Endothelial cell of umbilical vein (primary cell): Measurements from ENCODE around the gene STARD3NL. TPM values are rescaled to one million over a fixed set of nuclear protein-coding genes. Genes with fewer than 3 reads are reported as not detected.

ENCODE experiments used
- BruUV-seq: library from RNA; stranded (reverse); fragments of 400-500 nt; replicated peaks from 2 replicates; lab custom pipeline; 2021; lab: Mats Ljungman, UMichigan
- CTCF ChIA-PET: fragments of 300-600, 350-600 bp; sonication (Branson Sonifier 250); formaldehyde crosslinking; loops from one replicate; lab custom pipeline; 2021; ENCODE audit warnings: antibody characterized with exemption, inconsistent platforms; lab: Charles Lee
- POLR2A ChIA-PET: fragments of 300-600, 350-600 bp; sonication (Branson Sonifier 250); formaldehyde crosslinking; loops from one replicate; lab custom pipeline; 2021; ENCODE audit warnings: antibody characterized with exemption, inconsistent platforms; lab: Charles Lee
- DNase-seq: peaks from one replicate; pipeline ENCODE4 v3.0.0-alpha.2; 2011; ENCODE audit warnings: low read depth, low spot score
- FAIRE-seq: peaks from 2 replicates; lab custom pipeline; 2011; peaks lifted over from hg19 to GRCh38; lab: Jason Lieb, UNC
- H2AFZ ChIP-seq: 2 replicates; pipeline ENCODE4 v1.6.0; 2012; ENCODE audit warnings: low read depth, low read length, control low read depth, inconsistent platforms
- H3K27ac ChIP-seq: 2 replicates; pipeline ENCODE4 v1.5.1; 2011; ENCODE audit warnings: low read depth, mild to moderate bottlenecking, control low read depth, low read length, moderate library complexity; ENCODE audit not compliant: insufficient read depth
- H3K27me3 ChIP-seq, 2 experiments: 2 replicates each; pipeline versions ENCODE4 v1.6.0 to v1.6.1; 2011; ENCODE audit warnings: low read length in 2 of 2, mixed read lengths in 1 of 2; ENCODE audit not compliant: control insufficient read depth in 2 of 2, insufficient read depth in 2 of 2
- H3K36me3 ChIP-seq, 2 experiments: 2 replicates in 1 of 2; 3 replicates in 1 of 2; pipeline ENCODE4 v1.5.1; 2011; ENCODE audit warnings: low read length in 2 of 2, mild to moderate bottlenecking in 1 of 2, moderate library complexity in 1 of 2; ENCODE audit not compliant: control insufficient read depth in 2 of 2, insufficient read depth in 2 of 2; ENCODE audit errors: extremely low read depth in 1 of 2
- H3K4me1 ChIP-seq: 3 replicates; pipeline ENCODE4 v1.5.1; 2011; ENCODE audit warnings: mild to moderate bottlenecking, low read length; ENCODE audit not compliant: control insufficient read depth, insufficient read depth; ENCODE audit errors: extremely low read depth
- H3K4me2 ChIP-seq: 2 replicates; pipeline ENCODE4 v1.6.1; 2011; ENCODE audit warnings: low read length, control low read depth, mixed read lengths; ENCODE audit not compliant: insufficient read depth
- H3K4me3 ChIP-seq, 3 experiments: fragments of 200-600 bp in 1 of 3; sonication (generic), shearing (Covaris generic) in 1 of 3; replicated peaks in 1 of 3; 2 replicates each; pipeline ENCODE4 v1.5.1; 2011 to 2016; ENCODE audit warnings: control low read depth in 3 of 3, low read length in 3 of 3, mild to moderate bottlenecking in 2 of 3, inconsistent platforms in 1 of 3, low read depth in 1 of 3, moderate library complexity in 1 of 3; ENCODE audit not compliant: insufficient read depth in 1 of 3
- H3K79me2 ChIP-seq: 2 replicates; pipeline ENCODE4 v1.6.0; 2012; ENCODE audit warnings: low read length, inconsistent platforms; ENCODE audit not compliant: control insufficient read depth, insufficient read depth
- H3K9ac ChIP-seq: replicated peaks from 2 replicates; pipeline ENCODE3; 2011; ENCODE audit warnings: low read length, control low read depth; ENCODE audit not compliant: insufficient read depth; ENCODE audit errors: extremely low read depth
- H3K9me1 ChIP-seq: replicated peaks from 3 replicates; pipeline ENCODE4 v1.6.0; 2011; ENCODE audit warnings: mild to moderate bottlenecking, low read length; ENCODE audit not compliant: control insufficient read depth, insufficient read depth; ENCODE audit errors: extremely low read depth
- H3K9me3 ChIP-seq: replicated peaks from 2 replicates; pipeline ENCODE4 v1.5.1; 2012; ENCODE audit warnings: low read length, inconsistent platforms; ENCODE audit not compliant: control insufficient read depth, insufficient read depth
- H4K20me1 ChIP-seq: replicated peaks from 2 replicates; pipeline ENCODE3; 2011; ENCODE audit warnings: mild to moderate bottlenecking, low read length; ENCODE audit not compliant: control insufficient read depth, insufficient read depth; ENCODE audit errors: extremely low read depth
- CTCF ChIP-seq, 2 donors: IDR thresholded peaks; 1 replicate in 1 of 2; 2 replicates in 1 of 2; pipeline ENCODE4 v1.5.1; 2011; ENCODE audit warnings: low read length in 2 of 2, mild to moderate bottlenecking in 2 of 2, moderate library complexity in 2 of 2, control low read depth in 1 of 2, inconsistent platforms in 1 of 2, low read depth in 1 of 2; ENCODE audit not compliant: insufficient read depth in 1 of 2; ENCODE audit errors: extremely low read depth in 1 of 2
- EZH2 ChIP-seq: IDR thresholded peaks from 2 replicates; pipeline ENCODE4 v1.6.1; 2012; ENCODE audit warnings: borderline replicate concordance, low read depth, mild to moderate bottlenecking, moderate library complexity, low read length, inconsistent platforms; ENCODE audit not compliant: severe bottlenecking
- FOS ChIP-seq: IDR thresholded peaks from 2 replicates; pipeline ENCODE4 v1.6.1; 2011; ENCODE audit warnings: mild to moderate bottlenecking, low read length, moderate library complexity, borderline replicate concordance; ENCODE audit not compliant: insufficient read depth
- GATA2 ChIP-seq: IDR thresholded peaks from 2 replicates; pipeline ENCODE4 v1.7.0; 2011; ENCODE audit warnings: low read depth, mild to moderate bottlenecking, moderate library complexity, mixed read lengths, low read length; ENCODE audit not compliant: insufficient read length, insufficient read depth
- JUN ChIP-seq: IDR thresholded peaks from 2 replicates; pipeline ENCODE4 v1.6.1; 2011; ENCODE audit warnings: borderline replicate concordance, low read depth; ENCODE audit not compliant: insufficient read length, insufficient read depth
- MAX ChIP-seq: IDR thresholded peaks from 2 replicates; pipeline ENCODE4 v1.6.1; 2011; ENCODE audit not compliant: insufficient read depth, insufficient read length
- MYC ChIP-seq: IDR thresholded peaks from one replicate; pipeline ENCODE4 v1.6.1; 2011; ENCODE audit warnings: mild to moderate bottlenecking, low read depth, low read length
- POLR2A ChIP-seq: IDR thresholded peaks from 2 replicates; pipeline ENCODE4 v1.6.1; 2012; ENCODE audit warnings: low read depth, mild to moderate bottlenecking, control low read depth, low read length
- POLR2AphosphoS5 ChIP-seq: IDR thresholded peaks from 2 replicates; pipeline ENCODE4 v1.6.1; 2012; ENCODE audit warnings: low read depth, mild to moderate bottlenecking, control low read depth, low read length, moderate library complexity; ENCODE audit not compliant: insufficient read depth
- dilution Hi-C: fragments of 300-500 bp; cut with MboI; formaldehyde crosslinking; loops from one replicate; pipeline ENCODE4 v1.15.0; 2019; ENCODE audit warnings: low sequenced_read_pairs; ENCODE audit not compliant: extremely low pct_ligation_motif_present
- intact Hi-C: fragments of 100-400 bp; cut with micrococcal nuclease; formaldehyde crosslinking; loops from one replicate; pipeline ENCODE4 v1.10.0; 2022
- polyA plus RNA-seq, 4 experiments: library from polyadenylated mRNA; depleted of rRNA in 3 of 4; stranded (reverse) in 3 of 4; unstranded in 1 of 4; fragments of >200 nt; gene quantifications; 2 replicates each; pipeline versions ENCODE4 v1.2.1 to v1.2.3, GENCODE V29; 2011 to 2012; ENCODE audit warnings: missing spikeins in 1 of 4
- total RNA-seq: library from RNA; stranded (reverse); gene quantifications from 2 replicates; pipeline ENCODE4 v1.2.3, GENCODE V29; 2021

The STARD3NL gene
- total and polyA plus RNA-seq, 2 donors (not counting 3 experiments of a cell fraction or from before 2014, with no cell fraction given), result 52.8 to 73.6 TPM

DNA sequence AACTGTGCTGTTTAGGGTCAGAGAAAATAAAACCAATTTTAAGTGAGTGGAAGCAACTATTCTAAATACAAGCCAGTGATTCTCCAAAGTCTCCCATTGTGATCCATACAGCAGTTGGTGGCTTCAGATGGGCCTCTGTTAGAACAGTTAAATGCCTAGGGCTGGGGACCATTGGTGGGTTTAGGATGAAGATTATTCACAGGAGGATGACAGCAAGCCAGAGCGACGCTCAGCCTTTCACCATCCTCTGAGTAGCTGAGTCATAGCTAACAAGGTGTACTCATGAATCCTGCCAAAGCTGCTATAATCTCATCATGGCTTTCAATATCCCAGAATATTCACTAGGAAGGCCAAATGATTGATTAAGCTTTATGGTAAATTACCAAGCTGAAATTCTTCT lies 39.6 kb downstream of the STARD3NL start:
- Histone ChIP-seq H4K20me1 (no peaks in the 10 kb centered on the region), H3K79me2 (peaks cover under 1% of the 10 kb centered on the region), H3K36me3 (peaks cover 27% of the 10 kb centered on the region in 2 experiments), H3K27ac (no peak overlapping the region), H3K9ac (no peak overlapping the region), H3K27me3 (no peaks in the 10 kb centered on the region), H3K4me1 (peaks cover 8% of the 10 kb centered on the region), H3K4me2 (no peak overlapping the region), H3K9me3 (no peaks in the 10 kb centered on the region), H3K9me1 (no peaks in the 10 kb centered on the region), H2AFZ (no peak overlapping the region), H3K4me3 (no peak overlapping the region)
- BruUV-seq, result no TSS peak
- dilution Hi-C loops (no loop called here), intact Hi-C loops (no loop called here)
- POLR2A ChIA-PET, result no interaction called here
- DNase-seq, result no peak
- TF ChIP-seq POLR2A (no peak), JUN (no peak)
- FAIRE-seq, result no peak
- CTCF ChIA-PET, result interaction anchor here (0.6 to 1.0 kb wide), 3 partner anchors 21 to 152 kb away, joined by 3 to 4 read pairs (median 3); no protein-coding TSS in a partner anchor

DNA sequence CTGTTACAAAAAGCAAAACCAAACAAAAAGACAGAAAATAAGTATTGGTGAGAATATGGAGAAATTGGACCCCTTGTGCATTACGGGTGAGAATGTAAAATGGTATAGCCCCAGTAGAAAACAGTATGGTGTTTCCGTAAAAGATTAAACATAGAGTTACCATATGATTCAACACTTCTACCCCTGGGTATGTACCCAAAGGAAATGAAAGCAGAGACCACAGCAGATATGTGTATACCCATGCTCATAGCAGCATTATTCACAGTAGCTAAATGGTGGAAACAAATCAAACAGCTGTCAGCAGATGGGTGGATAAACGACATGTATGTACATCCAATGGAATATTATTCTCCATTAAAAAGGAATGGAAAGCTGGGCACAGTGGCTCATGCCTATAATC lies 42.4 kb downstream of the STARD3NL start:
- DNase-seq (no peak), FAIRE-seq (no peak)
- no peaks in the 10 kb centered on the region for H4K20me1 ChIP-seq
- H3K4me2 ChIP-seq, result no peak overlapping the region
- no peak overlapping the region for H3K27ac ChIP-seq
- H3K9me3 ChIP-seq, result no peaks in the 10 kb centered on the region
- no peak overlapping the region for H3K9ac ChIP-seq
- peaks cover 6% of the 10 kb centered on the region for H3K4me1 ChIP-seq
- no peak overlapping the region for H2AFZ ChIP-seq
- intact Hi-C loops, result no loop called here
- BruUV-seq, result no TSS peak
- ChIA-PET CTCF (interaction anchor here (1.2 to 4.4 kb wide), 5 partner anchors 37 to 125 kb away, joined by 3 to 60 read pairs (median 5); no protein-coding TSS in a partner anchor), POLR2A (no interaction called here)
- no peaks in the 10 kb centered on the region for H3K79me2 ChIP-seq
- no peak overlapping the region for H3K4me3 ChIP-seq
- H3K9me1 ChIP-seq, result no peaks in the 10 kb centered on the region
- no peak for TF ChIP-seq MYC
- no peak for TF ChIP-seq EZH2
- TF ChIP-seq GATA2, result no peak
- no peak for TF ChIP-seq FOS
- no peak for TF ChIP-seq POLR2AphosphoS5
- TF ChIP-seq JUN, result no peak
- TF ChIP-seq MAX, result no peak
- TF ChIP-seq POLR2A, result no peak
- no peak for TF ChIP-seq CTCF (IDR thresholded peaks at IDR 0.05; ENCODE audit: extremely low read depth in 1 of 2, insufficient read depth in 1 of 2, low read depth in 1 of 2, low read length in 2 of 2)
- dilution Hi-C loops, result no loop called here
- H3K36me3 ChIP-seq, result peaks cover 24 to 31% of the 10 kb centered on the region in 2 experiments
- no peaks in the 10 kb centered on the region for H3K27me3 ChIP-seq
